Measurements from ENCODE around the gene SNRK. TPM values are rescaled to one million over a fixed set of nuclear protein-coding genes. Genes with fewer than 3 reads are reported as not detected.

Gene SNRK
- total and polyA plus RNA-seq, 2 donors (not counting 3 experiments of a cell fraction or from before 2014, with no cell fraction given), result 43.3 to 99.9 TPM

- H4K20me1 ChIP-seq (replicated peaks; ENCODE audit: control insufficient read depth, extremely low read depth, insufficient read depth, low read length), result no peaks in the 10 kb centered on the region
- H3K79me2 ChIP-seq (ENCODE audit: control insufficient read depth, insufficient read depth, low read length), result no peaks in the 10 kb centered on the region
- POLR2A ChIA-PET, result interaction anchor here (0.7 kb wide), 1 partner anchor 181 kb away, joined by 4 read pairs; no protein-coding TSS in a partner anchor
- DNase-seq (ENCODE audit: low read depth, low spot score) (no peak), FAIRE-seq (no peak)
- no peaks in the 10 kb centered on the region for H3K36me3 ChIP-seq (ENCODE audit: control insufficient read depth in 2 of 2, extremely low read depth in 1 of 2, insufficient read depth in 2 of 2, low read length in 2 of 2)
- no peaks in the 10 kb centered on the region for H3K9me1 ChIP-seq (replicated peaks; ENCODE audit: control insufficient read depth, extremely low read depth, insufficient read depth, low read length)
- intact Hi-C loops (cut with micrococcal nuclease), result no loop called here
- no peak overlapping the region for H3K27ac ChIP-seq (ENCODE audit: insufficient read depth, low read depth, low read length)
- no peaks in the 10 kb centered on the region for H3K9me3 ChIP-seq (replicated peaks; ENCODE audit: control insufficient read depth, insufficient read depth, low read length)
- H3K4me2 ChIP-seq (ENCODE audit: insufficient read depth, low read length), result no peak overlapping the region
- no peaks in the 10 kb centered on the region for H3K4me1 ChIP-seq (ENCODE audit: control insufficient read depth, extremely low read depth, insufficient read depth, low read length)
- CTCF ChIA-PET, result interaction anchor here (1.7 kb wide), 1 partner anchor 105 kb away, joined by 5 read pairs; no protein-coding TSS in a partner anchor
- BruUV-seq (replicated peaks), result no TSS peak
- dilution Hi-C loops (cut with MboI; ENCODE audit: extremely low pct_ligation_motif_present, low sequenced_read_pairs), result no loop called here
- TF ChIP-seq POLR2A (IDR thresholded peaks at IDR 0.05; ENCODE audit: low read depth, low read length) (no peak), GATA2 (IDR thresholded peaks at IDR 0.05; ENCODE audit: insufficient read depth, insufficient read length, low read depth, low read length) (no peak), POLR2AphosphoS5 (IDR thresholded peaks at IDR 0.05; ENCODE audit: insufficient read depth, low read depth, low read length) (no peak), MAX (IDR thresholded peaks at IDR 0.05; ENCODE audit: insufficient read depth, insufficient read length) (no peak), CTCF (IDR thresholded peaks at IDR 0.05; ENCODE audit: extremely low read depth in 1 of 2, insufficient read depth in 1 of 2, low read depth in 1 of 2, low read length in 2 of 2) (no peak), MYC (IDR thresholded peaks at IDR 0.05; ENCODE audit: low read depth, low read length) (no peak), FOS (IDR thresholded peaks at IDR 0.05; ENCODE audit: borderline replicate concordance, insufficient read depth, low read length) (no peak), EZH2 (IDR thresholded peaks at IDR 0.05; ENCODE audit: borderline replicate concordance, low read depth, low read length, severe bottlenecking) (no peak), JUN (IDR thresholded peaks at IDR 0.05; ENCODE audit: borderline replicate concordance, insufficient read depth, insufficient read length, low read depth) (no peak)
- no peak overlapping the region for H3K4me3 ChIP-seq (replicated peaks in 1 of 3; ENCODE audit: insufficient read depth in 1 of 3, low read depth in 1 of 3, low read length in 3 of 3)
- H3K27me3 ChIP-seq (ENCODE audit: control insufficient read depth in 2 of 2, insufficient read depth in 2 of 2, low read length in 2 of 2), result no peaks in the 10 kb centered on the region
- H2AFZ ChIP-seq (ENCODE audit: low read depth, low read length), result no peak overlapping the region
- no peak overlapping the region for H3K9ac ChIP-seq (replicated peaks; ENCODE audit: extremely low read depth, insufficient read depth, low read length)
Observed at GRCh38 chr3:43266995-43267394, 19.3 kb upstream of the SNRK start.

Measured in endothelial cell of umbilical vein (primary cell).